ENCODE measurements around the gene SNTG2.

- TF ChIP-seq REST (IDR thresholded peaks at IDR 0.05; ENCODE audit: insufficient read depth in 1 of 2, low read depth in 2 of 2, low read length in 2 of 2) (no peak), POLR2AphosphoS5 (IDR thresholded peaks at IDR 0.05; ENCODE audit: low read depth, low read length) (no peak), FOXP2 (optimal IDR thresholded peaks at IDR 0.05; ENCODE audit: borderline replicate concordance, extremely low read depth, extremely low read length, insufficient read depth) (no peak), TAF1 (IDR thresholded peaks at IDR 0.05; ENCODE audit: borderline replicate concordance, insufficient read depth, low read length) (no peak)
These were observed 67.2 kb downstream of the SNTG2 start for GRCh38 chr2:1017827-1018226.
